Measurements from ENCODE around the gene POMT1. TPM values are rescaled to one million over a fixed set of nuclear protein-coding genes. Genes with fewer than 3 reads are reported as not detected.
"Not testable (repeated sequence)": the region's sequence is repeated elsewhere in the genome, so short reads cannot be mapped to it uniquely, and the experiment has no call there.

Gene POMT1
- total RNA-seq, 2 donors from 2014 or later = 47.3 to 52.1 TPM

DNA sequence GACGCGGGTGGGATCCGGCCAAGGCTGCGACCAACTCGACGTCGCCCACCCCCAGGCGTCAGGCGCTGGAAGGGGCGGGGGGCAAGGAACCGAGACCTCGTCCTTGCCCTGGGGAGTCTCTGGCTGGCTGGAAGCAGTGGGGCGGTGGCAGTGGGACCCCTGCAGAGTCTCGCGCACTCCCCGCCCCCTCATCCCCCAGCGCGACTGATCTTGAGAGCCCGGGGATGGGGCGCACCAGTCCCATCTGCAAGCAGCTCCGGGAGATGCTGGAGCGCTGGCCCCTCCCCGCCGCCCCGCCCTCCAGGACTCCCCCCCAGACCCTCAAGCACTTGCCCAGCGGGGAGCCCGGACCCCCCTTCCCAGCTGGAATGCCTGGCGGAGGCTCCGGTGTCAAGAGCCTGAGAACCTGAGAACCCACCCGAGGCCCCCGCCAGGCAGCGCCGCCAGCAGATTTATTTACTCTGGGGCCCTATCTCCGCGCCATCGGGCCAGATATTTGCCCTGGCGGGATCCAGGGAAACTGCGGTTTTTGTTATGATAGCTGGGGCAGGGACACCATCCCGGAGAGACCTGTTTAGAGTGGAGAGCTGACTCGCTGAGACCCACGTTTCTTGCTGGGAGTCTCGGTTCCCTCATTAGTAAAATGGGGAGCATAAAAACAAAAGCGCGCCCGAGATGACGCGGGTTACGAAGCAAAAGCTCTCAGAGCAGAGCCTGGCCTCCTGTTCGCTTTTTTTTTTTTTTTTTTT is 43.8 kb downstream of the POMT1 start:
- H3K36me3 Mint-ChIP-seq (ENCODE audit: insufficient read depth in 2 of 2) = peaks cover 14 to 30% of the 10 kb centered on the region in 2 donors
- H3K9me3 Mint-ChIP-seq = peaks cover 11 to 15% of the 10 kb centered on the region in 2 donors
- DNase-seq (peak in 1 of 2 donors; percentile 27), ATAC-seq (replicated peaks in 1 of 2) (peak; percentile 47 to 56)
- peaks cover 45% of the 10 kb centered on the region for H3K27me3 Mint-ChIP-seq (ENCODE audit: low read depth)
- peaks cover 10% of the 10 kb centered on the region for H3K4me1 Mint-ChIP-seq (ENCODE audit: low read depth)
- no peak overlapping the region for H3K27ac Mint-ChIP-seq
- peak overlapping the region; percentile 68 to 80 for H3K4me3 Mint-ChIP-seq

- H3K4me1 Mint-ChIP-seq (ENCODE audit: low read depth); H3K27ac Mint-ChIP-seq; ATAC-seq (replicated peaks in 1 of 2); H3K9me3 Mint-ChIP-seq; H3K4me3 Mint-ChIP-seq; DNase-seq: not testable (repeated sequence)
- Mint-ChIP-seq H3K36me3 (ENCODE audit: insufficient read depth in 2 of 2) (peaks cover 6 to 17% of the 10 kb centered on the region in 2 donors), H3K27me3 (ENCODE audit: low read depth) (peaks cover 52% of the 10 kb centered on the region)
These were observed 46.5 kb downstream of the POMT1 start for GRCh38 chr9:131549186-131549585.

DNA sequence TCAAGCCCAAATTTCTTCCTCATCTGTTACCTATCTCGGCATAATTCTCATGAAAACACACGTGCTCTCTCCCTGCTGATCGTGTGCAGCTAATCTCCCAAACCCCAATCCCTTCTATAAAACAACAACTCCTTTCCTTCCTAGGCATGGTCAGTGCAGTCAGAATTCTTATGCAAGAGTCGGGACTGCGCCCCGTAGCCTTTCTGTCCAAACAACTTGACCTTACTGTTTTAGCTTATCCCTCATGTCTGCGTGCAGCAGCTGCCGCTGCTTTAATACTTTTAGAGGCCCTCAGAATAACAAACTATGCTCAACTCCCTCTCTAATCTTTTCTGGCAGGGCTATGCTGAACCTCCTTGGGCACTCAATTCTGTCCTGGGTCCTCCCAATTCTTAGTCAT is 47.7 kb downstream of the POMT1 start:
- peaks cover 52% of the 10 kb centered on the region for H3K27me3 Mint-ChIP-seq (ENCODE audit: low read depth)
- not testable (repeated sequence) for DNase-seq; ATAC-seq (replicated peaks in 1 of 2); H3K27ac Mint-ChIP-seq; H3K4me3 Mint-ChIP-seq; H3K9me3 Mint-ChIP-seq
- peaks cover 14% of the 10 kb centered on the region for H3K4me1 Mint-ChIP-seq (ENCODE audit: low read depth)
- peaks cover 3 to 14% of the 10 kb centered on the region in 2 donors for H3K36me3 Mint-ChIP-seq (ENCODE audit: insufficient read depth in 2 of 2)

- peaks cover 61% of the 10 kb centered on the region for H3K27me3 Mint-ChIP-seq (ENCODE audit: low read depth)
- no peak overlapping the region for H3K27ac Mint-ChIP-seq
These were observed 49.3 kb downstream of the POMT1 start for GRCh38 chr9:131552030-131552429.

GRCh38 chr9:131554087-131554842 is 51.5 kb downstream of the POMT1 start:
- Mint-ChIP-seq H3K4me3 (no peak overlapping the region), H3K4me1 (ENCODE audit: low read depth) (peaks cover 4% of the 10 kb centered on the region), H3K27me3 (ENCODE audit: low read depth) (peaks cover 40% of the 10 kb centered on the region), H3K27ac (no peak overlapping the region), H3K9me3 (no peaks in the 10 kb centered on the region), H3K36me3 (ENCODE audit: insufficient read depth in 2 of 2) (peaks cover 2 to 3% of the 10 kb centered on the region in 2 donors)
- no peak for ATAC-seq (replicated peaks in 1 of 2)
- DNase-seq = no peak

More at GRCh38 chr9:131552030-131552429, 49.3 kb downstream of the POMT1 start:
- Mint-ChIP-seq H3K4me3 (no peak overlapping the region), H3K36me3 (ENCODE audit: insufficient read depth in 2 of 2) (peaks cover 5 to 14% of the 10 kb centered on the region in 2 donors), H3K4me1 (ENCODE audit: low read depth) (peaks cover 14% of the 10 kb centered on the region), H3K9me3 (peaks cover 0 to 6% of the 10 kb centered on the region in 2 donors)
- DNase-seq (no peak), ATAC-seq (replicated peaks in 1 of 2) (no peak)

DNA sequence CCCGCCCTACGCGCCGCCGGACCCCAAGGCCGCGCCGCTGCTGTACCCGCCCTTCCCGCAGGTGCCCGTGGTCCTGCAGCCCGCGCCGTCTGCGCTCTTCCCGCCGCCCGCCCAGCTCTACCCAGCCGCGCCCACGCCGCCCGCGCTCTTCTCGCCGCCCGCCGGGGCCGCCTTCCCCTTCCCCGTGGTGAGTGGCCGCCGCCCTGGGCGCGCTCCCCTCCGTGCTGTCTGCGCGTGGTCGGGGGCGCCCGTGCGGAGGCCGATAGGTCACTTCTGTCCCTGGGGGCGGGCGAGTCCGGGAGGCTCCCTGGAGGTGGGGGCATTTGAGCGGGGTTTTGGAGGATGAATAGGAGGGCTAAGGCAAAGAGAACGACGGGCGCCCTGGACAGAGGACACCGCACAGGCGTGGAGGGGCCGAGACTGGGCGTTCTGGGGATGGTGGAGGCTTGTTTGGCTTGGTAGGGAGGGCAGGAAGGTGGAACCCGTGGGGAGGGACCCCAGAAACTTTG is 52.2 kb downstream of the POMT1 start:
- Mint-ChIP-seq H3K4me3 (peak overlapping the region; percentile 12 to 54), H3K27ac (no peak overlapping the region), H3K9me3 (no peaks in the 10 kb centered on the region), H3K27me3 (ENCODE audit: low read depth) (peaks cover 33% of the 10 kb centered on the region), H3K36me3 (ENCODE audit: insufficient read depth in 2 of 2) (peaks cover 2% of the 10 kb centered on the region in 2 donors), H3K4me1 (ENCODE audit: low read depth) (peaks cover 4% of the 10 kb centered on the region)
- DNase-seq (no peak), ATAC-seq (replicated peaks in 1 of 2) (peak; percentile 4 to 37)

DNA sequence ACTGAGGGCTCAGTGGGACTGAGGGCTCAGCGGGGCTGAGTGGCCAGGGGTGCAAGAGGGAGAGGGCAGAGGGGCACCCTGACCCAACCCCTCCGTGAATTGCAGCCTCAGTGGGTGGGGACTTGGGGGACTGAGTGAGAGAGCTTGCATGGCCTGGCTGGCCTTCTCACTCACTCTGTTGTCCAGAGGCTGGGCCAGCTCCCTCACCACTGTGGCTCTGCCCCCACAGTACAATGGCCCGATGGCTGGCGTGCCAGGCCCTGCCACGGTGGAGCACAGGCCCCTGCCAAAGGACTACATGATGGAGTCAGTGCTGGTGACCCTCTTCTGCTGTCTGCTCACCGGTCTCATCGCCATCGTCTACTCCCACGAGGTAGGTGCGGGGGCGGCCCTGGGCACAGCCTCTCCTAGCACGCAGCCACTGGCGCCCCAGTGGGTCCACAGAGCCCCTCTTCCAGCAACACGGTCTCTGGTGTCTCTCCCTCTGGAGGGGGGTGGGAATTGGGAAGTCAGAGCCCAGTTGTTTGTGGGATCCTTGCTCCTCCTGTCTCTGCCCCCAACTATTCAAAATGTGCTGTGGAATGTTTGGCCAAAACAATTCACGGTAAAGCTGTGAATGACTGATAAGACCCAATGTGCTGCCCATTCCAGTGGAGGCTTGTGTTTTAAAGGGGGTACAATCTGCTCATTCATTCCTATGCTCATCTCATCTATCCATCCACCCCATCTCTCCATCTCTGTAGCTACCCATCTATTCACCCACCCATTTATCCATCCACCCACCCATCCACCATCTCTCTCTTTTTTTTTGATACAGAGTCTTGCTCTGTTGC is 53.3 kb downstream of the POMT1 start:
- DNase-seq (no peak), ATAC-seq (replicated peaks in 1 of 2) (peak in 1 of 2 donors; percentile 14)
- H3K4me3 Mint-ChIP-seq = no peak overlapping the region
- peaks cover 4% of the 10 kb centered on the region for H3K4me1 Mint-ChIP-seq (ENCODE audit: low read depth)
- H3K36me3 Mint-ChIP-seq (ENCODE audit: insufficient read depth in 2 of 2) = peaks cover 2% of the 10 kb centered on the region in 2 donors
- no peak overlapping the region for H3K27ac Mint-ChIP-seq
- no peaks in the 10 kb centered on the region for H3K9me3 Mint-ChIP-seq
- peaks cover 26% of the 10 kb centered on the region for H3K27me3 Mint-ChIP-seq (ENCODE audit: low read depth)

GRCh38 chr9:131557855-131558548 is 55.3 kb downstream of the POMT1 start:
- H3K36me3 Mint-ChIP-seq (ENCODE audit: insufficient read depth in 2 of 2) = peaks cover 3 to 6% of the 10 kb centered on the region in 2 donors
- H3K4me3 Mint-ChIP-seq = no peak overlapping the region
- H3K27me3 Mint-ChIP-seq (ENCODE audit: low read depth) = peaks cover 23% of the 10 kb centered on the region
- no peaks in the 10 kb centered on the region for H3K9me3 Mint-ChIP-seq
- H3K4me1 Mint-ChIP-seq (ENCODE audit: low read depth) = peaks cover 4% of the 10 kb centered on the region
- DNase-seq = no peak
- peak in 1 of 2 donors; percentile 26 for ATAC-seq (replicated peaks in 1 of 2)
- no peak overlapping the region for H3K27ac Mint-ChIP-seq

DNA sequence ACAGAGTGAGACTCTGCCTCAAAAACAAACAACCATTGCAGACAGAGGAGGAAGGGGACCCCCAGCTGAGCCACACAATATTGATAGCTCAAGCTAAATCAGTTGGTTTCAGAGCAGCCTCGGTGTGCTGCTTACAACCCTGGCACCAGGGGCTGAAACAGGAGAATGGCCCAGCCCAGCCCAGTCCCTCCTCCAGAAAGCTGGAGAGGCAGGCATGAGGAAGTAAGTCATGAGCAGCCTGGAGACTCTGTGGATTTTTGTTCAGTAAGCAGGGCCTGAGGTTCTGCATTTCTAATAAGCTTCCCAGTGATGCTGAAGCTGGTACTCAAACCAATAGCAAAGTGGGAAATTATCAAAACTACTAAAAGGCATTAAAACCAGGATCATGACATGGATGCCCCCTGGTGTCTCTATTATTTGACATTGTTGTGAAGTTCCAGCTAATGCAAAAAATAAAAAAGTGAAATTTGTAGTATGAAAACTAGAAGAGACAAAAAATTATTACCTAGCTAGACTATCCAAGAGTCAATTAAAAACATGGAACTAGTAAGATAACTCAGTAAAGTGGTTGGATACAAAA is 56.8 kb downstream of the POMT1 start:
- peaks cover 6% of the 10 kb centered on the region in 2 donors for H3K36me3 Mint-ChIP-seq (ENCODE audit: insufficient read depth in 2 of 2)
- H3K4me1 Mint-ChIP-seq (ENCODE audit: low read depth) = peaks cover 4% of the 10 kb centered on the region
- H3K27me3 Mint-ChIP-seq (ENCODE audit: low read depth) = peaks cover 19% of the 10 kb centered on the region
- H3K9me3 Mint-ChIP-seq = no peaks in the 10 kb centered on the region
- peak overlapping the region; percentile 50 for H3K27ac Mint-ChIP-seq
- DNase-seq (no peak), ATAC-seq (replicated peaks in 1 of 2) (no peak)
- H3K4me3 Mint-ChIP-seq = no peak overlapping the region

- Mint-ChIP-seq H3K36me3 (ENCODE audit: insufficient read depth in 2 of 2) (peaks cover 4 to 5% of the 10 kb centered on the region in 2 donors), H3K27me3 (ENCODE audit: low read depth) (no peaks in the 10 kb centered on the region), H3K4me1 (ENCODE audit: low read depth) (peaks cover 15% of the 10 kb centered on the region), H3K9me3 (no peaks in the 10 kb centered on the region), H3K27ac (no peak overlapping the region), H3K4me3 (no peak overlapping the region)
- ATAC-seq (replicated peaks in 1 of 2) (no peak), DNase-seq (no peak)
These were observed 59.6 kb downstream of the POMT1 start for GRCh38 chr9:131562032-131562959.

DNA sequence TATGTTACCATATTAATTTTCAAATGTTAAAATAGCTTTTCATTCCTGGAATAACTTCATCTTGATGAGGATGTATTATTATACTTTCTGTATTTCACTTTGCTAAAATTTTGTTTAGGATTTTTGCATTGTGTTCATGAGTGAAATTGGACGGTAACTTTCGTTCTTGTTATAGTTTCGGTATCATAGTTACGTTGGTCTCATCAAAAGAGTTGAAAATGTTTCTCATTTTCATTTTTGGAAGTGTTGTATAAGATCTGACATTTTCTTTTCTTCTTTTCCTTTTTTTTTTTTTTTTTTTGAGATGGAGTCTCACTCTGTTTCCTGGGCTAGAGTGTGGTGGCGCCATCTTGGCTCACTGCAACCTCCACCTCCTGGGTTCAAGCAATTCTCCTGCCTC is 62.7 kb downstream of the POMT1 start:
- Mint-ChIP-seq H3K4me1 (ENCODE audit: low read depth) (peaks cover 15% of the 10 kb centered on the region), H3K9me3 (no peaks in the 10 kb centered on the region), H3K27ac (no peak overlapping the region), H3K4me3 (no peak overlapping the region), H3K27me3 (ENCODE audit: low read depth) (no peaks in the 10 kb centered on the region), H3K36me3 (ENCODE audit: insufficient read depth in 2 of 2) (peaks cover 4 to 9% of the 10 kb centered on the region in 2 donors)
- DNase-seq (no peak), ATAC-seq (replicated peaks in 1 of 2) (no peak)
